ENCODE results near the gene PPM1E.
"Not testable (repeated sequence)": the region's sequence is repeated elsewhere in the genome, so short reads cannot be mapped to it uniquely, and the experiment has no call there.

PPM1E gene

GRCh38 chr17:58755577-58756245, at the start of gene PPM1E:
Gene PPM1E, plus strand, starts transcription at chr17:58755854.
- no peak for DNase-seq (ENCODE audit: low read depth)

- no peak for DNase-seq (ENCODE audit: low read depth)
These were observed 49.1 kb upstream of the PPM1E start for GRCh38 chr17:58706351-58707140.

- no peak for DNase-seq (ENCODE audit: low read depth)
These were observed 44.6 kb upstream of the PPM1E start for GRCh38 chr17:58710948-58711552.

GRCh38 chr17:58722274-58722673, 33.4 kb upstream of the PPM1E start:
- DNase-seq (ENCODE audit: low read depth) = no peak

GRCh38 chr17:58722696-58723095, 33.0 kb upstream of the PPM1E start:
- DNase-seq (ENCODE audit: low read depth) = no peak

- DNase-seq (ENCODE audit: low read depth) = no peak
These were observed 26.9 kb upstream of the PPM1E start for GRCh38 chr17:58728798-58729197.

GRCh38 chr17:58730937-58731336, 24.7 kb upstream of the PPM1E start:
- DNase-seq (ENCODE audit: low read depth) = no peak

- DNase-seq (ENCODE audit: low read depth) = no peak
These were observed 21.6 kb upstream of the PPM1E start for GRCh38 chr17:58734040-58734439.

- DNase-seq (ENCODE audit: low read depth) = no peak
These were observed 20.8 kb upstream of the PPM1E start for GRCh38 chr17:58734811-58735210.

GRCh38 chr17:58741121-58741625, 14.5 kb upstream of the PPM1E start:
- DNase-seq (ENCODE audit: low read depth) = no peak

GRCh38 chr17:58747674-58748073, 8.0 kb upstream of the PPM1E start:
- no peak for DNase-seq (ENCODE audit: low read depth)

GRCh38 chr17:58749627-58750026, 6.0 kb upstream of the PPM1E start:
- DNase-seq (ENCODE audit: low read depth) = not testable (repeated sequence)

- no peak for DNase-seq (ENCODE audit: low read depth)
These were observed 2.6 kb upstream of the PPM1E start for GRCh38 chr17:58753026-58753425.

- DNase-seq (ENCODE audit: low read depth) = no peak
These were observed 431 bp upstream of the PPM1E start for GRCh38 chr17:58755269-58755576.

GRCh38 chr17:58756246-58757161, 850 bp downstream of the PPM1E start:
- DNase-seq (ENCODE audit: low read depth) = no peak

GRCh38 chr17:58757162-58757613, 1.5 kb downstream of the PPM1E start:
- DNase-seq (ENCODE audit: low read depth) = no peak

GRCh38 chr17:58758890-58759289, 3.2 kb downstream of the PPM1E start:
- no peak for DNase-seq (ENCODE audit: low read depth)

- no peak for DNase-seq (ENCODE audit: low read depth)
These were observed 3.9 kb downstream of the PPM1E start for GRCh38 chr17:58759522-58759921.

- no peak for DNase-seq (ENCODE audit: low read depth)
These were observed 4.6 kb downstream of the PPM1E start for GRCh38 chr17:58760248-58760647.

- DNase-seq (ENCODE audit: low read depth) = no peak
These were observed 7.6 kb downstream of the PPM1E start for GRCh38 chr17:58763263-58763662.

- DNase-seq (ENCODE audit: low read depth) = no peak
These were observed 8.7 kb downstream of the PPM1E start for GRCh38 chr17:58764373-58764772.

- DNase-seq (ENCODE audit: low read depth) = not testable (repeated sequence)
These were observed 22.8 kb downstream of the PPM1E start for GRCh38 chr17:58778482-58778881.
